Measurements from ENCODE around the gene BCL3.

- no peak for TF ChIP-seq POLR2A (IDR thresholded peaks at IDR 0.05; ENCODE audit: low read length)
- no peak for TF ChIP-seq GATA1 (IDR thresholded peaks at IDR 0.05; ENCODE audit: low read depth, low read length)
Observed at GRCh38 chr19:44765033-44765948, 16.8 kb downstream of the BCL3 start.

Measured in erythroblast (primary cell).